H1 (cell line): ENCODE results near the gene FBXW5. TPM values are rescaled to one million over a fixed set of nuclear protein-coding genes. Genes with fewer than 3 reads are reported as not detected.

ENCODE experiments used
- GTF2F1 ChIP-seq: IDR thresholded peaks from 2 replicates; pipeline ENCODE4 v1.6.1; 2012; ENCODE audit warnings: low read depth, low read length, improper control_type of control experiment, borderline replicate concordance
- TBP ChIP-seq: IDR thresholded peaks from 2 replicates; pipeline ENCODE4 v1.6.1; 2011; ENCODE audit warnings: low read depth, low read length, improper control_type of control experiment
- polyA plus RNA-seq, 7 experiments: library from polyadenylated mRNA; depleted of rRNA in 3 of 7; stranded (reverse) in 5 of 7; unstranded in 2 of 7; fragments of >200 nt in 5 of 7; fragments of 200-250 nt in 2 of 7; gene quantifications; 1 replicate in 5 of 7; 2 replicates in 1 of 7; 4 replicates in 1 of 7; pipeline versions ENCODE4 v1.2.1 to v1.2.3, GENCODE V29; 2011 to 2013; ENCODE audit warnings: missing spikeins in 2 of 7, mixed read lengths in 2 of 7
- total RNA-seq: library from RNA; stranded (reverse); fragmentation: NEBNext Ultra II Directional; extraction: Animal tissue kit (Norgen Biotek cat#: 25700); gene quantifications from 2 replicates; pipeline ENCODE4 v1.2.1, GENCODE V29; 2021
- TF ChIP-seq, protein P1 (sequence below): fragments of 300-600 bp; sonication (generic); IDR thresholded peaks from 2 replicates; pipeline ENCODE4 v1.7.1; 2012; ENCODE audit warnings: low read length, moderate library complexity, mild to moderate bottlenecking, inconsistent platforms; ENCODE audit not compliant: insufficient replicate concordance

FBXW5 gene
- total and polyA plus RNA-seq, 2 of the 8 experiments (the other 6 are each of a cell fraction or from before 2014, with no cell fraction given): 49.0 to 71.0 TPM

DNA sequence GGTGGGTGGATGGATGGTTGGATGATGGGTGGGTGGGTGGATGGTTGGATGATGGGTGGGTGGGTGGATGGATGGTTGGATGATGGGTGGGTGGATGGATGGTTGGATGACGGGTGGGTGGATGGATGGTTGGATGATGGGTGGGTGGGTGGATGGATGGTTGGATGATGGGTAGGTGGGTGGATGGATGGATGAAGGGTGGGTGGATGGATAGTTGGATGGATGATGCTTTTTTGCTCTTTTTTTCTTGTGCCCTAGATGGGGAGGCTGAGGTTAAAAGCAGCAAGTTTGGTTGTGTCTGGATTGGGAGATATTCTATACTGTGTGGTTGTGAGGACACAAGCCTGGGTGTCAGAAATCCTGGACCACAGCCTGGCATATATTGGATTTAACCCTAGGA lies 12.9 kb upstream of the FBXW5 start (continued):
- TF ChIP-seq, protein P1, sequence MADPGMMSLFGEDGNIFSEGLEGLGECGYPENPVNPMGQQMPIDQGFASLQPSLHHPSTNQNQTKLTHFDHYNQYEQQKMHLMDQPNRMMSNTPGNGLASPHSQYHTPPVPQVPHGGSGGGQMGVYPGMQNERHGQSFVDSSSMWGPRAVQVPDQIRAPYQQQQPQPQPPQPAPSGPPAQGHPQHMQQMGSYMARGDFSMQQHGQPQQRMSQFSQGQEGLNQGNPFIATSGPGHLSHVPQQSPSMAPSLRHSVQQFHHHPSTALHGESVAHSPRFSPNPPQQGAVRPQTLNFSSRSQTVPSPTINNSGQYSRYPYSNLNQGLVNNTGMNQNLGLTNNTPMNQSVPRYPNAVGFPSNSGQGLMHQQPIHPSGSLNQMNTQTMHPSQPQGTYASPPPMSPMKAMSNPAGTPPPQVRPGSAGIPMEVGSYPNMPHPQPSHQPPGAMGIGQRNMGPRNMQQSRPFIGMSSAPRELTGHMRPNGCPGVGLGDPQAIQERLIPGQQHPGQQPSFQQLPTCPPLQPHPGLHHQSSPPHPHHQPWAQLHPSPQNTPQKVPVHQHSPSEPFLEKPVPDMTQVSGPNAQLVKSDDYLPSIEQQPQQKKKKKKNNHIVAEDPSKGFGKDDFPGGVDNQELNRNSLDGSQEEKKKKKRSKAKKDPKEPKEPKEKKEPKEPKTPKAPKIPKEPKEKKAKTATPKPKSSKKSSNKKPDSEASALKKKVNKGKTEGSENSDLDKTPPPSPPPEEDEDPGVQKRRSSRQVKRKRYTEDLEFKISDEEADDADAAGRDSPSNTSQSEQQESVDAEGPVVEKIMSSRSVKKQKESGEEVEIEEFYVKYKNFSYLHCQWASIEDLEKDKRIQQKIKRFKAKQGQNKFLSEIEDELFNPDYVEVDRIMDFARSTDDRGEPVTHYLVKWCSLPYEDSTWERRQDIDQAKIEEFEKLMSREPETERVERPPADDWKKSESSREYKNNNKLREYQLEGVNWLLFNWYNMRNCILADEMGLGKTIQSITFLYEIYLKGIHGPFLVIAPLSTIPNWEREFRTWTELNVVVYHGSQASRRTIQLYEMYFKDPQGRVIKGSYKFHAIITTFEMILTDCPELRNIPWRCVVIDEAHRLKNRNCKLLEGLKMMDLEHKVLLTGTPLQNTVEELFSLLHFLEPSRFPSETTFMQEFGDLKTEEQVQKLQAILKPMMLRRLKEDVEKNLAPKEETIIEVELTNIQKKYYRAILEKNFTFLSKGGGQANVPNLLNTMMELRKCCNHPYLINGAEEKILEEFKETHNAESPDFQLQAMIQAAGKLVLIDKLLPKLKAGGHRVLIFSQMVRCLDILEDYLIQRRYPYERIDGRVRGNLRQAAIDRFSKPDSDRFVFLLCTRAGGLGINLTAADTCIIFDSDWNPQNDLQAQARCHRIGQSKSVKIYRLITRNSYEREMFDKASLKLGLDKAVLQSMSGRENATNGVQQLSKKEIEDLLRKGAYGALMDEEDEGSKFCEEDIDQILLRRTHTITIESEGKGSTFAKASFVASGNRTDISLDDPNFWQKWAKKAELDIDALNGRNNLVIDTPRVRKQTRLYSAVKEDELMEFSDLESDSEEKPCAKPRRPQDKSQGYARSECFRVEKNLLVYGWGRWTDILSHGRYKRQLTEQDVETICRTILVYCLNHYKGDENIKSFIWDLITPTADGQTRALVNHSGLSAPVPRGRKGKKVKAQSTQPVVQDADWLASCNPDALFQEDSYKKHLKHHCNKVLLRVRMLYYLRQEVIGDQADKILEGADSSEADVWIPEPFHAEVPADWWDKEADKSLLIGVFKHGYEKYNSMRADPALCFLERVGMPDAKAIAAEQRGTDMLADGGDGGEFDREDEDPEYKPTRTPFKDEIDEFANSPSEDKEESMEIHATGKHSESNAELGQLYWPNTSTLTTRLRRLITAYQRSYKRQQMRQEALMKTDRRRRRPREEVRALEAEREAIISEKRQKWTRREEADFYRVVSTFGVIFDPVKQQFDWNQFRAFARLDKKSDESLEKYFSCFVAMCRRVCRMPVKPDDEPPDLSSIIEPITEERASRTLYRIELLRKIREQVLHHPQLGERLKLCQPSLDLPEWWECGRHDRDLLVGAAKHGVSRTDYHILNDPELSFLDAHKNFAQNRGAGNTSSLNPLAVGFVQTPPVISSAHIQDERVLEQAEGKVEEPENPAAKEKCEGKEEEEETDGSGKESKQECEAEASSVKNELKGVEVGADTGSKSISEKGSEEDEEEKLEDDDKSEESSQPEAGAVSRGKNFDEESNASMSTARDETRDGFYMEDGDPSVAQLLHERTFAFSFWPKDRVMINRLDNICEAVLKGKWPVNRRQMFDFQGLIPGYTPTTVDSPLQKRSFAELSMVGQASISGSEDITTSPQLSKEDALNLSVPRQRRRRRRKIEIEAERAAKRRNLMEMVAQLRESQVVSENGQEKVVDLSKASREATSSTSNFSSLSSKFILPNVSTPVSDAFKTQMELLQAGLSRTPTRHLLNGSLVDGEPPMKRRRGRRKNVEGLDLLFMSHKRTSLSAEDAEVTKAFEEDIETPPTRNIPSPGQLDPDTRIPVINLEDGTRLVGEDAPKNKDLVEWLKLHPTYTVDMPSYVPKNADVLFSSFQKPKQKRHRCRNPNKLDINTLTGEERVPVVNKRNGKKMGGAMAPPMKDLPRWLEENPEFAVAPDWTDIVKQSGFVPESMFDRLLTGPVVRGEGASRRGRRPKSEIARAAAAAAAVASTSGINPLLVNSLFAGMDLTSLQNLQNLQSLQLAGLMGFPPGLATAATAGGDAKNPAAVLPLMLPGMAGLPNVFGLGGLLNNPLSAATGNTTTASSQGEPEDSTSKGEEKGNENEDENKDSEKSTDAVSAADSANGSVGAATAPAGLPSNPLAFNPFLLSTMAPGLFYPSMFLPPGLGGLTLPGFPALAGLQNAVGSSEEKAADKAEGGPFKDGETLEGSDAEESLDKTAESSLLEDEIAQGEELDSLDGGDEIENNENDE: no peak
- TF ChIP-seq TBP: no peak
- TF ChIP-seq GTF2F1: no peak
- TF ChIP-seq, all 59 proteins: peak for 0
